NCI-H2196 (cell line): ENCODE measurements around the gene PDE8A.

Source experiments
- DNase-seq: peaks from one replicate; lab custom pipeline; 2025; ENCODE audit not compliant: unreplicated experiment; lab: John Stamatoyannopoulos, UW

Gene PDE8A

GRCh38 chr15:85118581-85118980 is 136.9 kb downstream of the PDE8A start:
- no peak for DNase-seq

- DNase-seq: no peak
Measured at GRCh38 chr15:85120351-85121113, 138.9 kb downstream of the PDE8A start.

- no peak for DNase-seq
Measured at GRCh38 chr15:85124173-85124572, 142.5 kb downstream of the PDE8A start.

GRCh38 chr15:85125056-85125661 is 143.5 kb downstream of the PDE8A start:
- no peak for DNase-seq

GRCh38 chr15:85128621-85129020 is 147.0 kb downstream of the PDE8A start:
- no peak for DNase-seq

GRCh38 chr15:85129881-85130280 is 148.2 kb downstream of the PDE8A start:
- DNase-seq: no peak

- no peak for DNase-seq
Measured at GRCh38 chr15:85131915-85132314, 150.3 kb downstream of the PDE8A start.

GRCh38 chr15:85133709-85134108 is 152.1 kb downstream of the PDE8A start:
- DNase-seq: no peak

GRCh38 chr15:85137489-85138168 is 156.0 kb downstream of the PDE8A start:
- DNase-seq: no peak

- no peak for DNase-seq
Measured at GRCh38 chr15:85139391-85139790, 157.7 kb downstream of the PDE8A start.

- no peak for DNase-seq
Measured at GRCh38 chr15:85141726-85142125, 160.1 kb downstream of the PDE8A start.

- DNase-seq: no peak
Measured at GRCh38 chr15:85142312-85142711, 160.7 kb downstream of the PDE8A start.

GRCh38 chr15:85149465-85150129 is 167.9 kb downstream of the PDE8A start:
- no peak for DNase-seq

GRCh38 chr15:85150130-85150480 is 168.4 kb downstream of the PDE8A start:
- DNase-seq: no peak

GRCh38 chr15:85151145-85151544 is 169.5 kb downstream of the PDE8A start:
- DNase-seq: no peak

GRCh38 chr15:85151861-85152260 is 170.2 kb downstream of the PDE8A start:
- DNase-seq: no peak

- no peak for DNase-seq
Measured at GRCh38 chr15:85154061-85154460, 172.4 kb downstream of the PDE8A start.

- no peak for DNase-seq
Measured at GRCh38 chr15:85155360-85155759, 173.7 kb downstream of the PDE8A start.

- no peak for DNase-seq
Measured at GRCh38 chr15:85155857-85156256, 174.2 kb downstream of the PDE8A start.

GRCh38 chr15:85157344-85157743 is 175.7 kb downstream of the PDE8A start:
- no peak for DNase-seq

GRCh38 chr15:85162237-85162636 is 180.6 kb downstream of the PDE8A start:
- DNase-seq: no peak
